ENCODE data around the gene TRIM34. TPM values are rescaled to one million over a fixed set of nuclear protein-coding genes. Genes with fewer than 3 reads are reported as not detected.

Gene TRIM34
- total and polyA plus RNA-seq, 12 donors, result 5.0 to 22.1 (median 11.0) TPM

DNA sequence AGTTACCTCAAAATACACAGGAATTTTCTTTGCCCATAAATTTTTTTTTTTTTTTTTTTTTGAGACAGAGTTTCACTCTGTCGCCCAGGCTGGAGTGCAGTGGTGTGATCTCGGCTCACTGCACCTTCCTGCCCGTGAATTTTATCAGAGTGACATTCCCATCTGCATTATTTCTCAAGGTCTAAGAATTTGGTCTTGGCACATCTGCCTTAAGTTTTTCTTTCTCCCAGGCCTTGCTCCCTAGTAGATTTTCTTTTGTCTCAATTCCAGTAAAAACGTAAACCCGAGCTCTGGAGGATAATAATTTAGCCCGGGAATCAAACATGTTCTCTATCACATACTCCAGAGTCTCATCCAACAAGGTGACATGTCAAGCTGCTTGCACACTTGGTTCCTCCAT is 16.0 kb upstream of the TRIM34 start:
- no peaks in the 10 kb centered on the region for H3K9me3 ChIP-seq (replicated peaks in 1 of 3)
- H3K27me3 ChIP-seq, result no peaks in the 10 kb centered on the region
- no peak overlapping the region for H3K27ac ChIP-seq
- intact Hi-C loops (cut with DNase I), result no loop called here
- 65 to 72% (median 70%) methylated on average over 6 of the region's 6 CpGs for WGBS, 4 donors
- no peak for TF ChIP-seq POLR2A (IDR thresholded peaks at IDR 0.05)
- no peak for TF ChIP-seq CTCF (IDR thresholded peaks at IDR 0.05)
- no peaks in the 10 kb centered on the region for H3K4me1 ChIP-seq (replicated peaks in 1 of 2)
- no peaks in the 10 kb centered on the region for H3K36me3 ChIP-seq (replicated peaks in 1 of 2)
- no peak for DNase-seq
- H3K4me3 ChIP-seq, result no peak overlapping the region

- H3K27me3 ChIP-seq, result no peaks in the 10 kb centered on the region
- WGBS, 4 donors, result 60 to 74% (median 72%) methylated on average over 5 of the region's 5 CpGs
Observed at GRCh38 chr11:5610446-5610845, 14.4 kb upstream of the TRIM34 start.

DNA sequence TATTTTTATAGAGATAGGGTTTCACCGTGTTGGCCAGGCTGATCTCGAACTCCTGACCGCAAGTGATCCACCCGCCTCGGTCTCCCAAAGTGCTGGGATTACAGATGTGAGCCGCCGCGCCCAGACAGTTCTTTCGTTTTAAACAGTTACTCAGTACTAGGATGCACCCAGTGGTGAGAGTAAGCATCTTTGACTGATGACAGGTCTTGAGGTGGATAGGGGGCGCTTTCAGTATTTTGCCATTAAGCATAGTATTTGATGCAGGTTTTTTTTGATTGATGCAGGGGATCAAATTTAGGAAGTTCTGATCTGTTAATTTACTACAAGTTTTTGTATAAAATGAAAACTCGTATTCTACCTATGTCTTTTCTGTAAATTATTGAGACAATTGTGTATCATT is 13.2 kb upstream of the TRIM34 start:
- Histone ChIP-seq H3K27ac (no peak overlapping the region), H3K4me3 (no peak overlapping the region), H3K36me3 (replicated peaks in 1 of 2) (no peaks in the 10 kb centered on the region), H3K4me1 (replicated peaks in 1 of 2) (no peaks in the 10 kb centered on the region), H3K9me3 (replicated peaks in 1 of 3) (no peaks in the 10 kb centered on the region), H3K27me3 (no peaks in the 10 kb centered on the region)
- no peak for DNase-seq
- 90 to 96% (median 93%) methylated on average over 11 of the region's 11 CpGs for WGBS, 4 donors
- TF ChIP-seq CTCF (IDR thresholded peaks at IDR 0.05) (no peak), POLR2A (IDR thresholded peaks at IDR 0.05) (no peak)
- intact Hi-C loops (cut with DNase I), result no loop called here

More at GRCh38 chr11:5610446-5610845, 14.4 kb upstream of the TRIM34 start:
- H3K4me3 ChIP-seq, result no peak overlapping the region
- DNase-seq, result no peak
- intact Hi-C loops (cut with DNase I), result no loop called here
- TF ChIP-seq CTCF (IDR thresholded peaks at IDR 0.05) (no peak), POLR2A (IDR thresholded peaks at IDR 0.05) (no peak)
- H3K4me1 ChIP-seq (replicated peaks in 1 of 2), result no peaks in the 10 kb centered on the region
- no peak overlapping the region for H3K27ac ChIP-seq
- no peaks in the 10 kb centered on the region for H3K9me3 ChIP-seq (replicated peaks in 1 of 3)
- no peaks in the 10 kb centered on the region for H3K36me3 ChIP-seq (replicated peaks in 1 of 2)

DNA sequence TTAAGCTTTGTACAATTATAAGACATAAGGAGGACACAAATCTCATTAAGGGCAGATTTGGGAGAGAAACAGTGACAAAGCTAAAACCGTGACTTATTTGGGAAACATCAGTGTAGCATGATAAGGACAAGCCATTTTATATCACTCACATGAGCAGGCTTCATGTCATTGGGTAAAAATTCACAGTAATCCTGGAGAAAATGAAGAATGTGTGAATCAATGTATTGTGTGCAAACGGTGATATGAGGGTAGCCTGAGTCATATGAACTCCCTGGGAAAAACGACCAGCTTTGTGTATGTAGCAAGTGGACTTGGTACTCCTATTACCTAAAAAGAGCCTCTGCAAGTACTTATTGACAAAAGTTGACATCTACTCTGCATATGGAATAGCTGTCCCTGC is 6.0 kb upstream of the TRIM34 start:
- TF ChIP-seq CTCF (IDR thresholded peaks at IDR 0.05) (no peak), POLR2A (IDR thresholded peaks at IDR 0.05) (no peak)
- DNase-seq, result no peak
- Histone ChIP-seq H3K36me3 (replicated peaks in 1 of 2) (no peaks in the 10 kb centered on the region), H3K27ac (no peak overlapping the region), H3K27me3 (no peaks in the 10 kb centered on the region), H3K9me3 (replicated peaks in 1 of 3) (no peaks in the 10 kb centered on the region), H3K4me1 (replicated peaks in 1 of 2) (peaks cover 2 to 6% of the 10 kb centered on the region in 2 donors), H3K4me3 (no peak overlapping the region)
- intact Hi-C loops (cut with DNase I), result no loop called here
- 79 to 90% (median 87%) methylated on average over 3 of the region's 3 CpGs for WGBS, 4 donors

Data from adrenal gland (tissue), 12 donors.